AG09309 (cell line): ENCODE data around the gene EPHA7.

ENCODE experiments used
- DNase-seq: peaks from one replicate; pipeline ENCODE4 v3.0.0-alpha.2; 2010; ENCODE audit warnings: low read depth
- H3K4me3 ChIP-seq: 2 replicates; pipeline ENCODE4 v1.5.1; 2011; ENCODE audit warnings: mild to moderate bottlenecking, low read depth, low read length, moderate library complexity; ENCODE audit not compliant: control insufficient read depth
- TF ChIP-seq, protein P1 (sequence below): IDR thresholded peaks from 2 replicates; pipeline ENCODE4 v1.5.1; 2011; ENCODE audit warnings: mild to moderate bottlenecking, low read depth, low read length, inconsistent platforms; ENCODE audit not compliant: insufficient read depth, control insufficient read depth; ENCODE audit errors: missing control alignments

Gene EPHA7

DNA sequence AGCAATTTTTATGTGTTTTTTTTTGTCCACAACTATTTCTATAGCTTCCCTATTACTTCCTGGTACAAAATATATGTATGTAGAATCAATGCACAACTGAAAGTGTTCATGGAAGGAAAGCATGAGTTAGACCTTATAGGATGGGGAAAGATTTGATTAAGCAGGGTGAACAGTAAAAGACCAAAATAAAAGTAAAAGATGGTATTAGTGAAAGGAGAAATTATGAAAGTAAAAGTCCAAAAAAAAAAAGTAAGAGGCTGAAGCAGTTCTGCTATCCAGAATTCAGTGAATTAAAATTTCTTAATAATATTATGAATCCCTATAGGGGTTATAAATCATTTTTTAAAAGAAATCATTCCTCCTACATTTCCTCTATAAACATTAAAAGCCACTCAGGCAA is 114.3 kb downstream of the EPHA7 start:
- H3K4me3 ChIP-seq, result no peak overlapping the region
- TF ChIP-seq, protein P1, sequence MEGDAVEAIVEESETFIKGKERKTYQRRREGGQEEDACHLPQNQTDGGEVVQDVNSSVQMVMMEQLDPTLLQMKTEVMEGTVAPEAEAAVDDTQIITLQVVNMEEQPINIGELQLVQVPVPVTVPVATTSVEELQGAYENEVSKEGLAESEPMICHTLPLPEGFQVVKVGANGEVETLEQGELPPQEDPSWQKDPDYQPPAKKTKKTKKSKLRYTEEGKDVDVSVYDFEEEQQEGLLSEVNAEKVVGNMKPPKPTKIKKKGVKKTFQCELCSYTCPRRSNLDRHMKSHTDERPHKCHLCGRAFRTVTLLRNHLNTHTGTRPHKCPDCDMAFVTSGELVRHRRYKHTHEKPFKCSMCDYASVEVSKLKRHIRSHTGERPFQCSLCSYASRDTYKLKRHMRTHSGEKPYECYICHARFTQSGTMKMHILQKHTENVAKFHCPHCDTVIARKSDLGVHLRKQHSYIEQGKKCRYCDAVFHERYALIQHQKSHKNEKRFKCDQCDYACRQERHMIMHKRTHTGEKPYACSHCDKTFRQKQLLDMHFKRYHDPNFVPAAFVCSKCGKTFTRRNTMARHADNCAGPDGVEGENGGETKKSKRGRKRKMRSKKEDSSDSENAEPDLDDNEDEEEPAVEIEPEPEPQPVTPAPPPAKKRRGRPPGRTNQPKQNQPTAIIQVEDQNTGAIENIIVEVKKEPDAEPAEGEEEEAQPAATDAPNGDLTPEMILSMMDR, result no peak
- no peak for DNase-seq

GRCh38 chr6:93304505-93304904 is 114.9 kb downstream of the EPHA7 start:
- DNase-seq, result no peak
- no peak overlapping the region for H3K4me3 ChIP-seq
- TF ChIP-seq, protein P1, result no peak

- H3K4me3 ChIP-seq, result no peak overlapping the region
- DNase-seq, result no peak
- TF ChIP-seq, protein P1, result no peak
Measured at GRCh38 chr6:93300661-93301060, 118.7 kb downstream of the EPHA7 start.

GRCh38 chr6:93299622-93300021 is 119.7 kb downstream of the EPHA7 start:
- no peak overlapping the region for H3K4me3 ChIP-seq
- TF ChIP-seq, protein P1, result no peak
- DNase-seq, result no peak

GRCh38 chr6:93295631-93296030 is 123.7 kb downstream of the EPHA7 start:
- H3K4me3 ChIP-seq, result no peak overlapping the region
- TF ChIP-seq, protein P1, result no peak
- DNase-seq, result no peak

DNA sequence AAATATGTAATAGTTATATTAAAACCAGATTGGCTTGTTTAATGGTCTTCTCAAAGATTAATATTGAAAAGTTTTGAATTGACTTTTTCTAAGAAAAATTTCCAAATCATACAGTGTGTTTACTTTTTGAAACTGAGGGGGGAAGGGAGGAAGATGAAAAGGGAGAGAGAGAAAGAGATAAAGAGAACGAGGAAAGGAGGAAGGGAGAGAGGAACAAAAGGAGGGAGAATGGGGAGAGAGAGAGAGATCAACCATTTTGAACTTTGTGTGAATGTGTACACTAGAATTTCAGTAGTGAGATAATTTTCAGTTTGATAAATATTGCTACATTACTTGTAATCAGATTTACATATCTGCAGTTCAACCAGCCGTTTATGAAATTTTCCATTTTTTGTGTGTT is 124.5 kb downstream of the EPHA7 start:
- no peak for DNase-seq
- no peak overlapping the region for H3K4me3 ChIP-seq

GRCh38 chr6:93293872-93294271 is 125.5 kb downstream of the EPHA7 start:
- no peak for DNase-seq
- TF ChIP-seq, protein P1, result no peak
- H3K4me3 ChIP-seq, result no peak overlapping the region

More for the DNA sequence above, 124.5 kb downstream of the EPHA7 start:
- TF ChIP-seq, protein P1, result no peak
